CD4-positive, CD25-positive, alpha-beta regulatory T cell (primary cell): ENCODE measurements around the gene RBM4B. TPM values are rescaled to one million over a fixed set of nuclear protein-coding genes. Genes with fewer than 3 reads are reported as not detected.
A peak's percentile ranks its signal among the peaks of the same experiment; 100 is the strongest.

Experiments used
- ATAC-seq, 2 donors: fragments of 150-1000 bp; cut with Tn5 transposase; one replicate each; pipeline ENCODE4 v1.10.0; 2021; ENCODE audit warnings: low read depth in 2 of 2, moderate number of reproducible peaks in 2 of 2, moderate library complexity in 1 of 2
- DNase-seq, 3 donors: peaks; one replicate each; pipeline versions ENCODE4 v3.0.0 to v3.0.0-alpha.2; 2012 to 2022; ENCODE audit warnings: mixed read lengths in 1 of 3
- H3K27ac ChIP-seq: one replicate; pipeline ENCODE4 v1.7.0; 2013; ENCODE audit warnings: mild to moderate bottlenecking, low read length; ENCODE audit not compliant: insufficient read depth, poor library complexity, severe bottlenecking
- H3K27me3 ChIP-seq: one replicate; pipeline ENCODE4 v1.7.0; 2013; ENCODE audit warnings: low read length; ENCODE audit not compliant: control insufficient read depth, insufficient read depth
- H3K36me3 ChIP-seq: one replicate; pipeline ENCODE4 v1.7.0; 2013; ENCODE audit warnings: mild to moderate bottlenecking, low read length, moderate library complexity; ENCODE audit not compliant: control insufficient read depth, insufficient read depth
- H3K4me1 ChIP-seq: 2 replicates; pipeline ENCODE4 v1.7.0; 2013; ENCODE audit warnings: mild to moderate bottlenecking, low read length; ENCODE audit not compliant: insufficient read depth, control insufficient read depth, poor library complexity, severe bottlenecking
- H3K4me3 ChIP-seq: one replicate; pipeline ENCODE4 v1.7.0; 2013; ENCODE audit warnings: low read depth, mild to moderate bottlenecking, low read length, moderate library complexity
- H3K9me3 ChIP-seq, 2 experiments: 1 replicate in 1 of 2; 2 replicates in 1 of 2; pipeline ENCODE4 v1.7.0; 2013; ENCODE audit warnings: low read length in 2 of 2, mild to moderate bottlenecking in 1 of 2, moderate library complexity in 1 of 2; ENCODE audit not compliant: control insufficient read depth in 2 of 2
- H3K27ac Mint-ChIP-seq, 3 donors: one replicate each; pipeline ENCODE4 v1.8.0; 2020 to 2022; ENCODE audit warnings: mild to moderate bottlenecking in 3 of 3, mixed read lengths in 3 of 3, moderate library complexity in 2 of 3
- H3K27me3 Mint-ChIP-seq: one replicate; pipeline ENCODE4 v1.8.0; 2022; ENCODE audit warnings: mild to moderate bottlenecking, mixed read lengths
- H3K36me3 Mint-ChIP-seq: one replicate; pipeline ENCODE4 v1.8.0; 2020; ENCODE audit warnings: mixed read lengths
- H3K4me1 Mint-ChIP-seq, 4 donors: one replicate each; pipeline ENCODE4 v1.8.0; 2020 to 2022; ENCODE audit warnings: mixed read lengths in 4 of 4, mild to moderate bottlenecking in 1 of 4
- H3K4me3 Mint-ChIP-seq, 4 donors: one replicate each; pipeline ENCODE4 v1.8.0; 2020 to 2022; ENCODE audit warnings: mild to moderate bottlenecking in 4 of 4, mixed read lengths in 4 of 4, moderate library complexity in 3 of 4
- H3K9me3 Mint-ChIP-seq, 7 donors: one replicate each; pipeline ENCODE4 v1.8.0; 2020 to 2022; ENCODE audit warnings: mixed read lengths in 7 of 7, mild to moderate bottlenecking in 3 of 7, moderate library complexity in 2 of 7
- polyA plus RNA-seq, 4 donors: library from polyadenylated mRNA; unstranded; fragments of 300-500 nt; fragmentation: Illumina TruSeq; gene quantifications; one replicate each; pipeline ENCODE4 v1.2.3, GENCODE V29; 2021
- total RNA-seq: library from RNA; stranded (reverse); gene quantifications from one replicate; pipeline ENCODE4 v1.2.3, GENCODE V29; 2022

Gene RBM4B
- total and polyA plus RNA-seq, 5 donors from 2014 or later: 10.0 to 17.6 (median 14.3) TPM

GRCh38 chr11:66694732-66695207, 17.1 kb upstream of the RBM4B start:
- no peak overlapping the region for H3K27ac Mint-ChIP-seq
- H3K9me3 ChIP-seq: no peaks in the 10 kb centered on the region
- no peaks in the 10 kb centered on the region for H3K36me3 Mint-ChIP-seq
- DNase-seq (peak; percentile 68 to 76 (median 74)), ATAC-seq (peak; percentile 67 to 74)
- no peaks in the 10 kb centered on the region for H3K27me3 ChIP-seq
- no peaks in the 10 kb centered on the region for H3K36me3 ChIP-seq
- peaks cover 0 to 1% (median 0%) of the 10 kb centered on the region in 7 donors for H3K9me3 Mint-ChIP-seq
- H3K4me3 ChIP-seq: no peak overlapping the region
- H3K4me3 Mint-ChIP-seq: no peak overlapping the region
- no peaks in the 10 kb centered on the region for H3K4me1 ChIP-seq
- H3K27ac ChIP-seq: no peak overlapping the region
- H3K4me1 Mint-ChIP-seq: peaks cover 0 to 5% (median 1%) of the 10 kb centered on the region in 4 donors
- peaks cover 4% of the 10 kb centered on the region for H3K27me3 Mint-ChIP-seq

GRCh38 chr11:66694056-66694410, 16.3 kb upstream of the RBM4B start:
- Histone ChIP-seq H3K9me3 (no peaks in the 10 kb centered on the region), H3K4me3 (no peak overlapping the region), H3K4me1 (no peaks in the 10 kb centered on the region), H3K27ac (no peak overlapping the region), H3K27me3 (no peaks in the 10 kb centered on the region), H3K36me3 (no peaks in the 10 kb centered on the region)
- H3K36me3 Mint-ChIP-seq: no peaks in the 10 kb centered on the region
- H3K27me3 Mint-ChIP-seq: peaks cover 4% of the 10 kb centered on the region
- peaks cover 0 to 1% (median 0%) of the 10 kb centered on the region in 7 donors for H3K9me3 Mint-ChIP-seq
- no peak overlapping the region for H3K4me3 Mint-ChIP-seq
- ATAC-seq: no peak
- no peak overlapping the region for H3K27ac Mint-ChIP-seq
- H3K4me1 Mint-ChIP-seq: peaks cover 0 to 5% (median 1%) of the 10 kb centered on the region in 4 donors
- no peak for DNase-seq

- H3K4me1 ChIP-seq: no peaks in the 10 kb centered on the region
- no peaks in the 10 kb centered on the region for H3K36me3 ChIP-seq
- H3K27me3 ChIP-seq: no peaks in the 10 kb centered on the region
- no peaks in the 10 kb centered on the region for H3K9me3 ChIP-seq
- peaks cover 4% of the 10 kb centered on the region for H3K27me3 Mint-ChIP-seq
- peaks cover 0 to 5% (median 1%) of the 10 kb centered on the region in 4 donors for H3K4me1 Mint-ChIP-seq
- no peak overlapping the region for H3K27ac ChIP-seq
- H3K36me3 Mint-ChIP-seq: no peaks in the 10 kb centered on the region
- H3K27ac Mint-ChIP-seq: peak overlapping the region in 1 of 3 donors; percentile 48
- H3K4me3 ChIP-seq: no peak overlapping the region
- ATAC-seq (no peak), DNase-seq (no peak)
- H3K4me3 Mint-ChIP-seq: no peak overlapping the region
- no peaks in the 10 kb centered on the region for H3K9me3 Mint-ChIP-seq
Observed at GRCh38 chr11:66693356-66694055, 15.8 kb upstream of the RBM4B start.

- DNase-seq (no peak), ATAC-seq (no peak)
- H3K4me1 Mint-ChIP-seq: peaks cover 0 to 5% (median 2%) of the 10 kb centered on the region in 4 donors
- H3K27ac Mint-ChIP-seq: peak overlapping the region in 1 of 3 donors; percentile 48
- Histone ChIP-seq H3K27me3 (no peaks in the 10 kb centered on the region), H3K27ac (no peak overlapping the region), H3K4me1 (no peaks in the 10 kb centered on the region), H3K9me3 (no peaks in the 10 kb centered on the region), H3K36me3 (no peaks in the 10 kb centered on the region), H3K4me3 (no peak overlapping the region)
- no peaks in the 10 kb centered on the region for H3K36me3 Mint-ChIP-seq
- peaks cover 4% of the 10 kb centered on the region for H3K27me3 Mint-ChIP-seq
- no peaks in the 10 kb centered on the region for H3K9me3 Mint-ChIP-seq
- no peak overlapping the region for H3K4me3 Mint-ChIP-seq
Observed at GRCh38 chr11:66692871-66693331, 15.2 kb upstream of the RBM4B start.

- no peak for DNase-seq
- Mint-ChIP-seq H3K36me3 (no peaks in the 10 kb centered on the region), H3K4me1 (peaks cover 0 to 5% (median 2%) of the 10 kb centered on the region in 4 donors), H3K9me3 (no peaks in the 10 kb centered on the region), H3K27me3 (peaks cover 4% of the 10 kb centered on the region), H3K27ac (no peak overlapping the region), H3K4me3 (no peak overlapping the region)
- Histone ChIP-seq H3K4me3 (no peak overlapping the region), H3K9me3 (no peaks in the 10 kb centered on the region), H3K4me1 (no peaks in the 10 kb centered on the region), H3K27me3 (no peaks in the 10 kb centered on the region), H3K36me3 (no peaks in the 10 kb centered on the region), H3K27ac (no peak overlapping the region)
- no peak for ATAC-seq
Observed at GRCh38 chr11:66692446-66692845, 14.8 kb upstream of the RBM4B start.

GRCh38 chr11:66691311-66691980, 13.8 kb upstream of the RBM4B start:
- H3K27me3 Mint-ChIP-seq: peaks cover 4% of the 10 kb centered on the region
- no peaks in the 10 kb centered on the region for H3K36me3 ChIP-seq
- H3K27ac ChIP-seq: no peak overlapping the region
- DNase-seq (no peak), ATAC-seq (no peak)
- H3K9me3 ChIP-seq: no peaks in the 10 kb centered on the region
- H3K9me3 Mint-ChIP-seq: no peaks in the 10 kb centered on the region
- H3K27ac Mint-ChIP-seq: no peak overlapping the region
- no peaks in the 10 kb centered on the region for H3K27me3 ChIP-seq
- no peaks in the 10 kb centered on the region for H3K4me1 ChIP-seq
- H3K4me3 Mint-ChIP-seq: no peak overlapping the region
- H3K36me3 Mint-ChIP-seq: no peaks in the 10 kb centered on the region
- peaks cover 0 to 5% (median 2%) of the 10 kb centered on the region in 4 donors for H3K4me1 Mint-ChIP-seq
- H3K4me3 ChIP-seq: no peak overlapping the region

- ATAC-seq (no peak), DNase-seq (no peak)
- Mint-ChIP-seq H3K9me3 (peaks cover 0 to 2% (median 0%) of the 10 kb centered on the region in 7 donors), H3K27ac (no peak overlapping the region), H3K27me3 (peaks cover 4% of the 10 kb centered on the region), H3K36me3 (no peaks in the 10 kb centered on the region), H3K4me1 (peaks cover 0 to 5% (median 2%) of the 10 kb centered on the region in 4 donors), H3K4me3 (no peak overlapping the region)
- H3K4me1 ChIP-seq: no peaks in the 10 kb centered on the region
- H3K36me3 ChIP-seq: no peaks in the 10 kb centered on the region
- no peak overlapping the region for H3K27ac ChIP-seq
- no peaks in the 10 kb centered on the region for H3K27me3 ChIP-seq
- H3K4me3 ChIP-seq: no peak overlapping the region
- H3K9me3 ChIP-seq: no peaks in the 10 kb centered on the region
Observed at GRCh38 chr11:66689661-66690590, 12.2 kb upstream of the RBM4B start.
